Measurements from ENCODE around the gene HTATIP2.

The HTATIP2 gene

DNA sequence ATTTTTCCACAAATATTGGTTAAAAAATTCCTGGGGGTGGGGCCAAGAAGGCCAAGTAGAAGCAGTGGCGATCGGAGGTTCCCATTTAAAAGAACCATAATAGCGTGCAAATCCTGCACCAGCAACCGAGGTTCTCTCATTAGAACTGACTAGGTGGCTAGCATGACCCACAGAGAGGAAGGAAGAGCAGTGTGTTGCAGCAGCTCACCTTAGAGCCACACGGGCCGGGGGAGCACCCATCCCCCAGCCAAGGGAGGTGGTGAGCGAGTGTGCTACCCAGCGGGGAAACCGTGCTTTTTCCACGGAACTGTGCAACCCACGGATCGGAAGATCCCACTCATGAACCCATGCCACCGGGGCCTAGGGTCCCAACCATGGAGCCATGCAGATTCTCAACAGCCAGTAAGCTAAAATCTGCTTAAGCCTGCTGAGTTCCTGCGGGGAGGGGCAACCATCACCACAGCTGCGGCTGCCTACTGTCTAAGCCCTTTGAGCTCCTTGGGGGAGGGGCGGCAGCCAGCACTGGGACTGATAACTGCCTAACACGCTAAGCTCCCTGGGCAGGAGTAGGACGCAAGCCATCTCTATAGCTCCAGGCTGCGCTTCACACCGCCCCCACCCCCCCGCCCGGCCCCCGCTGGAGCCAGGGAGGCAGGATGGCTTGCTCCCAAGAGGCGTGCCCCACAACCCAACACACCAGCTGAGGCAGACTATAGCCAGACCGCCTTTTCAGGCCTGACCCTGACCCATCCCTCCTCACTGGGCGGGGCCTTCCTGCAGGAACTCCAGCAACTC is 21.0 kb upstream of the HTATIP2 start:
- TF ChIP-seq, protein P1, sequence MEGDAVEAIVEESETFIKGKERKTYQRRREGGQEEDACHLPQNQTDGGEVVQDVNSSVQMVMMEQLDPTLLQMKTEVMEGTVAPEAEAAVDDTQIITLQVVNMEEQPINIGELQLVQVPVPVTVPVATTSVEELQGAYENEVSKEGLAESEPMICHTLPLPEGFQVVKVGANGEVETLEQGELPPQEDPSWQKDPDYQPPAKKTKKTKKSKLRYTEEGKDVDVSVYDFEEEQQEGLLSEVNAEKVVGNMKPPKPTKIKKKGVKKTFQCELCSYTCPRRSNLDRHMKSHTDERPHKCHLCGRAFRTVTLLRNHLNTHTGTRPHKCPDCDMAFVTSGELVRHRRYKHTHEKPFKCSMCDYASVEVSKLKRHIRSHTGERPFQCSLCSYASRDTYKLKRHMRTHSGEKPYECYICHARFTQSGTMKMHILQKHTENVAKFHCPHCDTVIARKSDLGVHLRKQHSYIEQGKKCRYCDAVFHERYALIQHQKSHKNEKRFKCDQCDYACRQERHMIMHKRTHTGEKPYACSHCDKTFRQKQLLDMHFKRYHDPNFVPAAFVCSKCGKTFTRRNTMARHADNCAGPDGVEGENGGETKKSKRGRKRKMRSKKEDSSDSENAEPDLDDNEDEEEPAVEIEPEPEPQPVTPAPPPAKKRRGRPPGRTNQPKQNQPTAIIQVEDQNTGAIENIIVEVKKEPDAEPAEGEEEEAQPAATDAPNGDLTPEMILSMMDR (IDR thresholded peaks at IDR 0.05; ENCODE audit: insufficient read depth, missing control alignments): no peak
- DNase-seq (ENCODE audit: insufficient read length, low spot score): no peak
- no peak for FAIRE-seq

GRCh38 chr11:20351136-20351535 is 12.4 kb upstream of the HTATIP2 start:
- DNase-seq (ENCODE audit: insufficient read length, low spot score) (no peak), FAIRE-seq (no peak)
- TF ChIP-seq, protein P1 (IDR thresholded peaks at IDR 0.05; ENCODE audit: insufficient read depth, missing control alignments): no peak

GRCh38 chr11:20351751-20352262 is 11.7 kb upstream of the HTATIP2 start:
- FAIRE-seq: no peak
- TF ChIP-seq, protein P1 (IDR thresholded peaks at IDR 0.05; ENCODE audit: insufficient read depth, missing control alignments): no peak
- DNase-seq (ENCODE audit: insufficient read length, low spot score): no peak

GRCh38 chr11:20353829-20354434 is 9.6 kb upstream of the HTATIP2 start:
- TF ChIP-seq, protein P1 (IDR thresholded peaks at IDR 0.05; ENCODE audit: insufficient read depth, missing control alignments): peak; percentile 95
- DNase-seq (ENCODE audit: insufficient read length, low spot score) (no peak), FAIRE-seq (peak; percentile 95)

DNA sequence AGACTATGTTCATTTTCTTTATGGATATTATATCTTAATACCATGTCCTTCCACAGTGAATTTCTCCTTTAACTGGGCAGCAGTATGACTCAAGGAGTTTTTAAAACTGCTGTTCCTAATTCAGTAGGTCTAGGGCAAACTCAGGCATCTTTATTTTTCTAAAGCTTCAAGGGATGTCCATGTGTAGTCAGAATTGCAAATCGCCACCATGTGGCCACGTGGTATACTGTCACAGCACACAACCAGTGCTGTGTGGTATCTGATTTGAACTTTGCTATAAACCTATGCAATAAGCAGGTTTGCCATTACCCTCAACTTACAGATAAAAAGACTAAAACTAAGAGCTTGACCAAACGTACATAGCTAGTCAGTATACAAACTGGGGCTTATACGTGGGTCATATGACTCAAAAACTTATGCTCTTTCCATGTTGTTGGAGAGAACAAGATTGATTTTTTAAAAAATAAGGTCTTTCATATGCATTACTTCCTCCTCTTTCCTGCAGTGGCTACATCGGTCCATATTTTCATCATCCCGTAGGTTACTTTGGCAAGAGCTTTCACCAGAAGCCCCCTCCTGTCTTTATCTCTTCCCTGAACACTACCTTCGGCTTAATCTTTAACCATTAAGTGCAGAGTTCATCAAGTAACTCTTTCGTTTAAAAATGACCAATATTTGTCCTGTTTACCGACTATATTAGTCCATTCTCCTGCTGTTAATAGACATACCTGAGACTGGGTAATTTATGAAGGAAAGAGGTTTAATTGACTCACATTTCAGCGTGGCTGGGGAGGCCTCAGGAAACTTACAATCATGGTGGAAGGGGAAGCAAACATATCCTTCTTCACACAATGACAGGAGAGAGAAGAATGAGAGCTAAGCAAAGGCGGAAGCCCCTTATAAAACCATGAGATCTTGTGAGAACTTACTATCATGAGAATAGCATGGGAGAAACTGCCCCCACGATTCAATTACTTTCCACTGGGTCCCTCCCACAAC is 8.0 kb upstream of the HTATIP2 start:
- FAIRE-seq (no peak), DNase-seq (ENCODE audit: insufficient read length, low spot score) (no peak)

DNA sequence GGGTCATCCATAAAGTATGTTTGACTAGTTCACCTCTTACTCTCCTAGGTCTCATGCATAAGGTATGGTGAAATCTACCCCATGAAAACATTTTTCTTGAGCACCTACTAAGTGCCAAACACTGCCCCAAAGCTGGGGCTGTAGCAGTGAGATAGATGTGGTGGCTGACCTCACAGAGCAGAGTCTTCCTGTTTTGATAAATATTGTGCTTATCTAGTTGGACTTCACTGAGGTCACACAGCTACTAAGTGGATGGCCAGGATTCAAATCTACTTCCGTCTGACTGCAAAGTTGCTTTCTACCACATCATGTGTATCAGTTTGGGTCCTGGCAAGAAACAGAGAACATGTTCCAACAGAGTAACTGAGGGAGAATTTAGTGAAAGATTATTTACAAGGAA is 6.4 kb upstream of the HTATIP2 start:
- DNase-seq (ENCODE audit: insufficient read length, low spot score): no peak
- FAIRE-seq: no peak
- TF ChIP-seq, protein P1 (IDR thresholded peaks at IDR 0.05; ENCODE audit: insufficient read depth, missing control alignments): no peak

More for the DNA sequence above, 8.0 kb upstream of the HTATIP2 start:
- TF ChIP-seq, protein P1 (IDR thresholded peaks at IDR 0.05; ENCODE audit: insufficient read depth, missing control alignments): peak; percentile 60
